WTC11 (cell line): Measurements from ENCODE around the gene PLIN1. TPM values are rescaled to one million over a fixed set of nuclear protein-coding genes. Genes with fewer than 3 reads are reported as not detected.

ENCODE experiments used
- ATAC-seq: fragments of 200-7000 bp; cut with Tn5 transposase; 2 replicates; pipeline ENCODE4 v1.10.0; 2021; ENCODE audit warnings: mild to moderate bottlenecking, moderate library complexity
- CTCF ChIA-PET: fragments of 300-600 bp; sonication (Branson Sonifier 250); formaldehyde crosslinking; loops from one replicate; lab custom pipeline; 2021; ENCODE audit warnings: antibody characterized with exemption; lab: Charles Lee
- POLR2A ChIA-PET: fragments of 350-600 bp; sonication (Branson Sonifier 250); formaldehyde crosslinking; loops from one replicate; lab custom pipeline; 2021; ENCODE audit warnings: antibody characterized with exemption; lab: Charles Lee
- DNase-seq: peaks from one replicate; pipeline ENCODE4 v3.0.0; 2021; ENCODE audit warnings: low spot score
- H3K27ac Mint-ChIP-seq: 2 replicates; pipeline ENCODE4 v1.8.0; 2021; ENCODE audit warnings: mixed read lengths
- H3K27me3 Mint-ChIP-seq: 2 replicates; pipeline ENCODE4 v1.8.0; 2021; ENCODE audit warnings: low read depth, mild to moderate bottlenecking, moderate library complexity, mixed read lengths
- H3K36me3 Mint-ChIP-seq: 2 replicates; pipeline ENCODE4 v1.8.0; 2021; ENCODE audit warnings: mixed read lengths
- H3K4me1 Mint-ChIP-seq: 2 replicates; pipeline ENCODE4 v1.8.0; 2022; ENCODE audit warnings: mixed read lengths
- H3K4me3 Mint-ChIP-seq: 2 replicates; pipeline ENCODE4 v1.8.0; 2021; ENCODE audit warnings: mild to moderate bottlenecking, moderate library complexity, mixed read lengths
- H3K9me3 Mint-ChIP-seq: 2 replicates; pipeline ENCODE4 v1.8.0; 2021; ENCODE audit warnings: mixed read lengths
- AFF4 ChIP-seq: sonication (generic); formaldehyde crosslinking; IDR thresholded peaks from 2 replicates; pipeline ENCODE4 v1.8.1; 2023; ENCODE audit warnings: mild to moderate bottlenecking, missing genetic modification reagents, borderline replicate concordance
- CREB1 ChIP-seq: sonication (generic); formaldehyde crosslinking; IDR thresholded peaks from 2 replicates; pipeline ENCODE4 v1.8.0; 2023; ENCODE audit warnings: mild to moderate bottlenecking, missing genetic modification reagents
- E2F4 ChIP-seq: sonication (generic); formaldehyde crosslinking; IDR thresholded peaks from 2 replicates; pipeline ENCODE4 v1.8.1; 2022; ENCODE audit warnings: low read depth, mild to moderate bottlenecking, moderate library complexity, missing genetic modification reagents, borderline replicate concordance
- ELF4 ChIP-seq: sonication (generic); formaldehyde crosslinking; IDR thresholded peaks from 2 replicates; pipeline ENCODE4 v1.8.1; 2022; ENCODE audit warnings: low read depth, mild to moderate bottlenecking, moderate library complexity, missing genetic modification reagents
- ESRRA ChIP-seq: sonication (generic); formaldehyde crosslinking; IDR thresholded peaks from 2 replicates; pipeline ENCODE4 v1.8.1; 2022; ENCODE audit warnings: mild to moderate bottlenecking, missing genetic modification reagents, borderline replicate concordance
- FOXJ3 ChIP-seq: sonication (generic); formaldehyde crosslinking; IDR thresholded peaks from 2 replicates; pipeline ENCODE4 v1.9.0; 2021; ENCODE audit warnings: missing genetic modification reagents, mild to moderate bottlenecking, borderline replicate concordance
- FOXK1 ChIP-seq: sonication (generic); formaldehyde crosslinking; IDR thresholded peaks from 2 replicates; pipeline ENCODE4 v1.8.0; 2022; ENCODE audit warnings: mild to moderate bottlenecking, moderate library complexity, missing genetic modification reagents
- GABPB1 ChIP-seq: sonication (generic); formaldehyde crosslinking; IDR thresholded peaks from 2 replicates; pipeline ENCODE4 v1.8.1; 2023; ENCODE audit warnings: mild to moderate bottlenecking, missing genetic modification reagents
- GTF2I ChIP-seq: fragments of 250-450 bp; sonication (Bioruptor Pico); conservative IDR thresholded peaks from 2 replicates; pipeline ENCODE4 v1.4.0; 2021; ENCODE audit warnings: mild to moderate bottlenecking
- JAZF1 ChIP-seq: fragments of 250-450 bp; sonication (Bioruptor Pico); IDR thresholded peaks from 2 replicates; pipeline ENCODE4 v1.9.0; 2021; ENCODE audit warnings: moderate library complexity, mild to moderate bottlenecking, inconsistent platforms
- NFYB ChIP-seq: sonication (generic); formaldehyde crosslinking; conservative IDR thresholded peaks from 2 replicates; pipeline ENCODE4 v1.8.0; 2022; ENCODE audit warnings: low read depth, missing genetic modification reagents
- NR1H2 ChIP-seq: sonication (generic); formaldehyde crosslinking; IDR thresholded peaks from 2 replicates; pipeline ENCODE4 v1.9.0; 2021; ENCODE audit warnings: mild to moderate bottlenecking, moderate library complexity, missing genetic modification reagents
- NR3C1 ChIP-seq: sonication (generic); formaldehyde crosslinking; conservative IDR thresholded peaks from 2 replicates; pipeline ENCODE4 v1.8.1; 2023; ENCODE audit warnings: low read depth, mild to moderate bottlenecking, missing genetic modification reagents
- PRRX2 ChIP-seq: fragments of 250-450 bp; sonication (Bioruptor Pico); IDR thresholded peaks from 2 replicates; pipeline ENCODE4 v1.8.0; 2021; ENCODE audit warnings: mild to moderate bottlenecking
- RELA ChIP-seq: sonication (generic); formaldehyde crosslinking; IDR thresholded peaks from 2 replicates; pipeline ENCODE4 v1.8.1; 2022; ENCODE audit warnings: missing genetic modification reagents, mild to moderate bottlenecking, borderline replicate concordance
- SMAD3 ChIP-seq: sonication (generic); formaldehyde crosslinking; IDR thresholded peaks from 2 replicates; pipeline ENCODE4 v1.8.0; 2022; ENCODE audit warnings: missing genetic modification reagents, mild to moderate bottlenecking, borderline replicate concordance
- SMAD4 ChIP-seq: sonication (generic); formaldehyde crosslinking; IDR thresholded peaks from 2 replicates; pipeline ENCODE4 v1.8.0; 2022; ENCODE audit warnings: mild to moderate bottlenecking, missing genetic modification reagents
- TCF7 ChIP-seq: sonication (generic); formaldehyde crosslinking; IDR thresholded peaks from 2 replicates; pipeline ENCODE4 v1.8.0; 2022; ENCODE audit warnings: mild to moderate bottlenecking, low read depth, missing genetic modification reagents, moderate library complexity
- TEAD1 ChIP-seq: sonication (generic); formaldehyde crosslinking; IDR thresholded peaks from 2 replicates; pipeline ENCODE4 v1.8.0; 2022; ENCODE audit warnings: mild to moderate bottlenecking, missing genetic modification reagents
- TEAD4 ChIP-seq: sonication (generic); formaldehyde crosslinking; IDR thresholded peaks from 2 replicates; pipeline ENCODE4 v1.8.0; 2022; ENCODE audit warnings: mild to moderate bottlenecking, missing genetic modification reagents
- USF1 ChIP-seq: sonication (generic); formaldehyde crosslinking; IDR thresholded peaks from 2 replicates; pipeline ENCODE4 v1.8.0; 2022; ENCODE audit warnings: mild to moderate bottlenecking, missing genetic modification reagents
- USF2 ChIP-seq: sonication (generic); formaldehyde crosslinking; IDR thresholded peaks from 2 replicates; pipeline ENCODE4 v1.8.1; 2023; ENCODE audit warnings: mild to moderate bottlenecking, missing genetic modification reagents, moderate library complexity
- ZBTB21 ChIP-seq: sonication (generic); formaldehyde crosslinking; IDR thresholded peaks from 2 replicates; pipeline ENCODE4 v1.8.1; 2023; ENCODE audit warnings: mild to moderate bottlenecking, missing genetic modification reagents, borderline replicate concordance
- ZBTB43 ChIP-seq: sonication (generic); formaldehyde crosslinking; IDR thresholded peaks from 2 replicates; pipeline ENCODE4 v1.8.1; 2023; ENCODE audit warnings: mild to moderate bottlenecking, missing genetic modification reagents
- ZNF219 ChIP-seq: sonication (generic); formaldehyde crosslinking; IDR thresholded peaks from 2 replicates; pipeline ENCODE4 v1.8.0; 2023; ENCODE audit warnings: missing genetic modification reagents, mild to moderate bottlenecking, borderline replicate concordance
- ZNF416 ChIP-seq: fragments of 250-450 bp; sonication (Bioruptor Pico); IDR thresholded peaks from 2 replicates; pipeline ENCODE4 v1.9.0; 2021; ENCODE audit warnings: mild to moderate bottlenecking, inconsistent platforms
- ZNF423 ChIP-seq: fragments of 250-450 bp; sonication (Bioruptor Pico); IDR thresholded peaks from 2 replicates; pipeline ENCODE4 v2.1.2; 2022; ENCODE audit warnings: mild to moderate bottlenecking, moderate library complexity
- ZNF671 ChIP-seq: fragments of 250-450 bp; sonication (Bioruptor Pico); IDR thresholded peaks from 2 replicates; pipeline ENCODE4 v1.8.0; 2021; ENCODE audit warnings: mild to moderate bottlenecking
- total RNA-seq: library from RNA; stranded (reverse); gene quantifications from 3 replicates; pipeline ENCODE4 v1.2.3, GENCODE V29; 2021

PLIN1 gene
- total RNA-seq, 1 experiment from 2014 or later, result 0.70 TPM

GRCh38 chr15:89627256-89627970 lies 51.8 kb downstream of the PLIN1 start:
- CTCF ChIA-PET, result no interaction called here

GRCh38 chr15:89625716-89626115 lies 53.5 kb downstream of the PLIN1 start:
- peak overlapping the region; percentile 65; the same call in 1 of the 2 replicates for H3K27ac Mint-ChIP-seq
- POLR2A ChIA-PET, result no interaction called here
- peaks cover 92% of the 10 kb centered on the region for H3K36me3 Mint-ChIP-seq
- no peak for TF ChIP-seq ESRRA (CRISPR knock-in tag)
- no peak for TF ChIP-seq ZNF416 (CRISPR knock-in tag)
- no peak for TF ChIP-seq TCF7
- no peak for TF ChIP-seq SMAD3 (CRISPR knock-in tag)
- TF ChIP-seq NR3C1 (CRISPR knock-in tag), result no peak
- no peak for TF ChIP-seq GABPB1 (CRISPR knock-in tag)
- no peak for TF ChIP-seq PRRX2 (CRISPR knock-in tag)
- TF ChIP-seq TEAD1 (CRISPR knock-in tag), result no peak
- no peak for TF ChIP-seq NFYB (CRISPR knock-in tag)
- TF ChIP-seq RELA (CRISPR knock-in tag), result no peak
- no peak for TF ChIP-seq USF1 (CRISPR knock-in tag)
- TF ChIP-seq ZBTB43 (CRISPR knock-in tag), result no peak
- TF ChIP-seq SMAD4 (CRISPR knock-in tag), result no peak
- TF ChIP-seq GTF2I (CRISPR knock-in tag), result no peak

More at GRCh38 chr15:89627256-89627970, 51.8 kb downstream of the PLIN1 start:
- DNase-seq, result no peak
- Mint-ChIP-seq H3K4me1 (no peaks in the 10 kb centered on the region), H3K36me3 (peaks cover 92% of the 10 kb centered on the region), H3K27ac (no peak overlapping the region), H3K4me3 (no peak overlapping the region), H3K9me3 (0 out of 2 replicates have a peak, but pooled peaks cover 2% of the 10 kb centered on the region), H3K27me3 (no peaks in the 10 kb centered on the region)
- no peak for TF ChIP-seq ZBTB21 (CRISPR knock-in tag)
- no peak for TF ChIP-seq TEAD4 (CRISPR knock-in tag)
- TF ChIP-seq ZNF219, result no peak
- TF ChIP-seq USF2 (CRISPR knock-in tag), result no peak
- TF ChIP-seq JAZF1 (CRISPR knock-in tag), result no peak
- TF ChIP-seq ZNF671 (CRISPR knock-in tag), result no peak
- TF ChIP-seq AFF4 (CRISPR knock-in tag), result no peak
- no peak for TF ChIP-seq E2F4
- no peak for TF ChIP-seq GTF2I (CRISPR knock-in tag)
- no peak for TF ChIP-seq CREB1
- no peak for TF ChIP-seq FOXJ3 (CRISPR knock-in tag)
- no peak for TF ChIP-seq FOXK1 (CRISPR knock-in tag)
- no peak for TF ChIP-seq TCF7
- no peak for TF ChIP-seq ZNF416 (CRISPR knock-in tag)
- no peak for TF ChIP-seq ELF4 (CRISPR knock-in tag)
- no peak for TF ChIP-seq ZNF423
- TF ChIP-seq NR1H2 (CRISPR knock-in tag), result no peak
- ATAC-seq, result no peak
- POLR2A ChIA-PET, result no interaction called here

More at GRCh38 chr15:89625716-89626115, 53.5 kb downstream of the PLIN1 start:
- Mint-ChIP-seq H3K9me3 (no peaks in the 10 kb centered on the region), H3K27me3 (no peaks in the 10 kb centered on the region), H3K4me1 (no peaks in the 10 kb centered on the region), H3K4me3 (no peak overlapping the region)
- ATAC-seq (no peak), DNase-seq (no peak)
- CTCF ChIA-PET, result interaction anchor here (1.6 to 2.1 kb wide), 2 partner anchors 21 to 419 kb away, joined by 3 to 10 read pairs; no protein-coding TSS in a partner anchor
